Neural cell (in vitro differentiated cells): Measurements from ENCODE around the gene STX10.

Experiments
- CTCF ChIP-seq: fragments of 450-650 bp; IDR thresholded peaks from 2 replicates; pipeline ENCODE4 v1.5.1; 2014; ENCODE audit warnings: antibody characterized with exemption, mild to moderate bottlenecking, moderate library complexity; ENCODE audit not compliant: poor library complexity, severe bottlenecking
- EP300 ChIP-seq: fragments of 450-650 bp; conservative IDR thresholded peaks from 2 replicates; pipeline ENCODE4 v1.6.1; 2014; ENCODE audit warnings: antibody characterized with exemption, mild to moderate bottlenecking, moderate library complexity; ENCODE audit not compliant: poor library complexity, severe bottlenecking
- EZH2 ChIP-seq: fragments of 200-600, 300-800 bp; shearing (Covaris generic), sonication (generic); IDR thresholded peaks from 2 replicates; pipeline ENCODE4 v1.6.1; 2014; ENCODE audit warnings: antibody characterized with exemption, low read length, borderline replicate concordance, mild to moderate bottlenecking; ENCODE audit not compliant: insufficient read depth, poor library complexity, severe bottlenecking
- MXI1 ChIP-seq: fragments of 450-650 bp; conservative IDR thresholded peaks from 2 replicates; pipeline ENCODE4 v1.6.1; 2014; ENCODE audit warnings: antibody characterized with exemption, mild to moderate bottlenecking; ENCODE audit not compliant: poor library complexity, severe bottlenecking
- POLR2AphosphoS5 ChIP-seq: IDR thresholded peaks from 2 replicates; pipeline ENCODE4 v1.6.1; 2012
- RAD21 ChIP-seq: fragments of 450-650 bp; conservative IDR thresholded peaks from 2 replicates; pipeline ENCODE4 v1.6.1; 2014; ENCODE audit warnings: antibody characterized with exemption, mild to moderate bottlenecking, moderate library complexity
- SMC3 ChIP-seq: fragments of 450-650 bp; conservative IDR thresholded peaks from 2 replicates; pipeline ENCODE4 v1.6.1; 2014; ENCODE audit warnings: antibody characterized with exemption, mild to moderate bottlenecking, moderate library complexity; ENCODE audit not compliant: poor library complexity
- TAF1 ChIP-seq: IDR thresholded peaks from 2 replicates; pipeline ENCODE4 v1.6.1; 2012; ENCODE audit warnings: low read depth

- TF ChIP-seq CTCF = no peak
- TF ChIP-seq POLR2AphosphoS5 = no peak
- TF ChIP-seq EP300 = no peak
- TF ChIP-seq TAF1 = no peak
- TF ChIP-seq EZH2 = no peak
- no peak for TF ChIP-seq SMC3
- TF ChIP-seq MXI1 = no peak
- TF ChIP-seq RAD21 = no peak
Observed at GRCh38 chr19:13138916-13139198, 11.3 kb downstream of the STX10 start.
